Skeletal muscle tissue (tissue), 4 donors: ENCODE data around the gene BRF1. TPM values are rescaled to one million over a fixed set of nuclear protein-coding genes. Genes with fewer than 3 reads are reported as not detected.

Source experiments
- H3K27ac ChIP-seq: one replicate; pipeline ENCODE4 v1.7.0; 2013; ENCODE audit warnings: mild to moderate bottlenecking, low read depth, low read length, inconsistent platforms
- H3K27me3 ChIP-seq, 3 donors: one replicate each; pipeline ENCODE4 v1.7.0; 2013; ENCODE audit warnings: low read length in 3 of 3; ENCODE audit not compliant: control insufficient read depth in 3 of 3, insufficient read depth in 3 of 3
- H3K36me3 ChIP-seq, 3 donors: one replicate each; pipeline ENCODE4 v1.7.0; 2013; ENCODE audit warnings: low read length in 3 of 3; ENCODE audit not compliant: control insufficient read depth in 3 of 3, insufficient read depth in 3 of 3
- H3K4me1 ChIP-seq, 3 donors: one replicate each; pipeline ENCODE4 v1.7.0; 2013; ENCODE audit warnings: low read length in 3 of 3, mild to moderate bottlenecking in 3 of 3; ENCODE audit not compliant: control insufficient read depth in 3 of 3, insufficient read depth in 3 of 3
- H3K4me3 ChIP-seq, 3 donors: one replicate each; pipeline ENCODE4 v1.7.0; 2013; ENCODE audit warnings: low read length in 3 of 3
- H3K9ac ChIP-seq, 3 donors: one replicate each; pipeline ENCODE4 v1.7.0; 2013; ENCODE audit warnings: low read length in 3 of 3, mild to moderate bottlenecking in 3 of 3, moderate library complexity in 2 of 3, low read depth in 1 of 3
- H3K9me3 ChIP-seq, 3 donors: one replicate each; pipeline ENCODE4 v1.7.0; 2013; ENCODE audit warnings: low read length in 3 of 3; ENCODE audit not compliant: control insufficient read depth in 3 of 3
- total RNA-seq: library from RNA; depleted of rRNA; stranded (reverse); fragments of >200 nt; gene quantifications from one replicate; pipeline ENCODE4 v1.2.3, GENCODE V29; 2014
- donor health status: Osteomylitis.

The BRF1 gene
- total RNA-seq, 1 donor from 2014 or later, result 38.1 TPM

- Histone ChIP-seq H3K9ac (peak overlapping the region in 1 of 3 donors; percentile 45), H3K9me3 (no peaks in the 10 kb centered on the region), H3K27me3 (peaks cover 38 to 45% (median 40%) of the 10 kb centered on the region in 3 donors), H3K4me3 (no peak overlapping the region), H3K4me1 (peaks cover 31 to 75% (median 67%) of the 10 kb centered on the region in 3 donors), H3K27ac (no peak overlapping the region), H3K36me3 (no peaks in the 10 kb centered on the region)
Measured at GRCh38 chr14:105201925-105202513, 98.8 kb downstream of the BRF1 start.

GRCh38 chr14:105201156-105201924 is 99.5 kb downstream of the BRF1 start:
- no peaks in the 10 kb centered on the region for H3K36me3 ChIP-seq
- no peaks in the 10 kb centered on the region for H3K9me3 ChIP-seq
- no peak overlapping the region for H3K27ac ChIP-seq
- peak overlapping the region in 1 of 3 donors; percentile 45 for H3K9ac ChIP-seq
- no peak overlapping the region for H3K4me3 ChIP-seq
- H3K27me3 ChIP-seq, result peaks cover 38 to 51% (median 44%) of the 10 kb centered on the region in 3 donors
- H3K4me1 ChIP-seq, result peaks cover 34 to 72% (median 70%) of the 10 kb centered on the region in 3 donors

- H3K27ac ChIP-seq, result no peak overlapping the region
- H3K36me3 ChIP-seq, result no peaks in the 10 kb centered on the region
- H3K4me1 ChIP-seq, result peaks cover 37 to 72% (median 72%) of the 10 kb centered on the region in 3 donors
- no peaks in the 10 kb centered on the region for H3K9me3 ChIP-seq
- H3K27me3 ChIP-seq, result peaks cover 43 to 58% (median 51%) of the 10 kb centered on the region in 3 donors
- no peak overlapping the region for H3K9ac ChIP-seq
- no peak overlapping the region for H3K4me3 ChIP-seq
Measured at GRCh38 chr14:105200641-105201040, 100.2 kb downstream of the BRF1 start.

GRCh38 chr14:105200074-105200473 is 100.7 kb downstream of the BRF1 start:
- Histone ChIP-seq H3K9ac (no peak overlapping the region), H3K27ac (no peak overlapping the region), H3K4me3 (no peak overlapping the region), H3K9me3 (no peaks in the 10 kb centered on the region), H3K36me3 (no peaks in the 10 kb centered on the region), H3K4me1 (peaks cover 33 to 71% (median 70%) of the 10 kb centered on the region in 3 donors), H3K27me3 (peaks cover 49 to 63% (median 54%) of the 10 kb centered on the region in 3 donors)

- no peak overlapping the region for H3K27ac ChIP-seq
- H3K4me1 ChIP-seq, result peaks cover 23 to 65% (median 65%) of the 10 kb centered on the region in 3 donors
- H3K9me3 ChIP-seq, result no peaks in the 10 kb centered on the region
- no peak overlapping the region for H3K9ac ChIP-seq
- H3K36me3 ChIP-seq, result no peaks in the 10 kb centered on the region
- H3K4me3 ChIP-seq, result no peak overlapping the region
- peaks cover 59 to 72% (median 64%) of the 10 kb centered on the region in 3 donors for H3K27me3 ChIP-seq
Measured at GRCh38 chr14:105199093-105199492, 101.7 kb downstream of the BRF1 start.

- Histone ChIP-seq H3K9ac (no peak overlapping the region), H3K27me3 (peaks cover 60 to 77% (median 67%) of the 10 kb centered on the region in 3 donors), H3K4me1 (peaks cover 20 to 64% (median 60%) of the 10 kb centered on the region in 3 donors), H3K36me3 (no peaks in the 10 kb centered on the region), H3K4me3 (no peak overlapping the region), H3K9me3 (no peaks in the 10 kb centered on the region), H3K27ac (no peak overlapping the region)
Measured at GRCh38 chr14:105198588-105198987, 102.2 kb downstream of the BRF1 start.

GRCh38 chr14:105197211-105197641 is 103.6 kb downstream of the BRF1 start:
- Histone ChIP-seq H3K4me1 (peaks cover 12 to 57% (median 50%) of the 10 kb centered on the region in 3 donors), H3K27ac (peak overlapping the region; percentile 40), H3K27me3 (peaks cover 60 to 80% (median 67%) of the 10 kb centered on the region in 3 donors), H3K4me3 (no peak overlapping the region), H3K36me3 (no peaks in the 10 kb centered on the region), H3K9me3 (no peaks in the 10 kb centered on the region), H3K9ac (no peak overlapping the region)

- H3K4me1 ChIP-seq, result peaks cover 12 to 50% (median 42%) of the 10 kb centered on the region in 3 donors
- H3K9ac ChIP-seq, result peak overlapping the region in 1 of 3 donors; percentile 40
- H3K27me3 ChIP-seq, result peaks cover 60 to 77% (median 67%) of the 10 kb centered on the region in 3 donors
- H3K27ac ChIP-seq, result peak overlapping the region; percentile 56
- no peaks in the 10 kb centered on the region for H3K36me3 ChIP-seq
- H3K9me3 ChIP-seq, result no peaks in the 10 kb centered on the region
- H3K4me3 ChIP-seq, result no peak overlapping the region
Measured at GRCh38 chr14:105196265-105196960, 104.4 kb downstream of the BRF1 start.

GRCh38 chr14:105195522-105196264 is 105.1 kb downstream of the BRF1 start:
- Histone ChIP-seq H3K36me3 (no peaks in the 10 kb centered on the region), H3K9ac (peak overlapping the region in 1 of 3 donors; percentile 40), H3K9me3 (no peaks in the 10 kb centered on the region), H3K27ac (peak overlapping the region; percentile 56), H3K4me1 (peaks cover 12 to 51% (median 35%) of the 10 kb centered on the region in 3 donors), H3K27me3 (peaks cover 56 to 70% (median 60%) of the 10 kb centered on the region in 3 donors), H3K4me3 (no peak overlapping the region)
